Choroid plexus epithelial cell (primary cell): Measurements from ENCODE around the gene ENHO.
"Not testable (repeated sequence)": the region's sequence is repeated elsewhere in the genome, so short reads cannot be mapped to it uniquely, and the experiment has no call there.

ENCODE experiments used
- DNase-seq: peaks from one replicate; pipeline ENCODE4 v3.0.0-alpha.2; 2010; ENCODE audit warnings: low read depth
- H3K4me3 ChIP-seq: 2 replicates; pipeline ENCODE4 v1.5.1; 2011; ENCODE audit warnings: low read depth, mild to moderate bottlenecking, control low read depth, low read length, moderate library complexity
- TF ChIP-seq, protein P1 (sequence below): conservative IDR thresholded peaks from 2 replicates; pipeline ENCODE4 v1.5.1; 2011; ENCODE audit warnings: low read depth, mild to moderate bottlenecking, control low read depth, inconsistent platforms, low read length, moderate library complexity

ENHO gene

GRCh38 chr9:34491596-34491995, 31.2 kb downstream of the ENHO start:
- no peak for DNase-seq
- TF ChIP-seq, protein P1, sequence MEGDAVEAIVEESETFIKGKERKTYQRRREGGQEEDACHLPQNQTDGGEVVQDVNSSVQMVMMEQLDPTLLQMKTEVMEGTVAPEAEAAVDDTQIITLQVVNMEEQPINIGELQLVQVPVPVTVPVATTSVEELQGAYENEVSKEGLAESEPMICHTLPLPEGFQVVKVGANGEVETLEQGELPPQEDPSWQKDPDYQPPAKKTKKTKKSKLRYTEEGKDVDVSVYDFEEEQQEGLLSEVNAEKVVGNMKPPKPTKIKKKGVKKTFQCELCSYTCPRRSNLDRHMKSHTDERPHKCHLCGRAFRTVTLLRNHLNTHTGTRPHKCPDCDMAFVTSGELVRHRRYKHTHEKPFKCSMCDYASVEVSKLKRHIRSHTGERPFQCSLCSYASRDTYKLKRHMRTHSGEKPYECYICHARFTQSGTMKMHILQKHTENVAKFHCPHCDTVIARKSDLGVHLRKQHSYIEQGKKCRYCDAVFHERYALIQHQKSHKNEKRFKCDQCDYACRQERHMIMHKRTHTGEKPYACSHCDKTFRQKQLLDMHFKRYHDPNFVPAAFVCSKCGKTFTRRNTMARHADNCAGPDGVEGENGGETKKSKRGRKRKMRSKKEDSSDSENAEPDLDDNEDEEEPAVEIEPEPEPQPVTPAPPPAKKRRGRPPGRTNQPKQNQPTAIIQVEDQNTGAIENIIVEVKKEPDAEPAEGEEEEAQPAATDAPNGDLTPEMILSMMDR, result no peak
- no peak overlapping the region for H3K4me3 ChIP-seq

GRCh38 chr9:34490760-34491159, 32.0 kb downstream of the ENHO start:
- H3K4me3 ChIP-seq, result no peak overlapping the region
- TF ChIP-seq, protein P1, result no peak
- no peak for DNase-seq

GRCh38 chr9:34490360-34490759, 32.4 kb downstream of the ENHO start:
- DNase-seq, result no peak
- no peak overlapping the region for H3K4me3 ChIP-seq
- TF ChIP-seq, protein P1, result no peak

- DNase-seq, result no peak
- TF ChIP-seq, protein P1, result no peak
Observed at GRCh38 chr9:34486572-34486971, 36.2 kb downstream of the ENHO start.

GRCh38 chr9:34485822-34486221, 37.0 kb downstream of the ENHO start:
- no peak overlapping the region for H3K4me3 ChIP-seq
- no peak for DNase-seq
- TF ChIP-seq, protein P1, result no peak

More at GRCh38 chr9:34486572-34486971, 36.2 kb downstream of the ENHO start:
- no peak overlapping the region for H3K4me3 ChIP-seq

- no peak overlapping the region for H3K4me3 ChIP-seq
- TF ChIP-seq, protein P1, result no peak
- DNase-seq, result no peak
Observed at GRCh38 chr9:34484678-34485077, 38.1 kb downstream of the ENHO start.

GRCh38 chr9:34482746-34483145, 40.0 kb downstream of the ENHO start:
- not testable (repeated sequence) for H3K4me3 ChIP-seq, DNase-seq

- DNase-seq, H3K4me3 ChIP-seq: not testable (repeated sequence)
Observed at GRCh38 chr9:34481620-34482019, 41.2 kb downstream of the ENHO start.
